HT-29 (cell line): ENCODE measurements around the gene ANKRD36B. TPM values are rescaled to one million over a fixed set of nuclear protein-coding genes. Genes with fewer than 3 reads are reported as not detected.
A peak's percentile ranks its signal among the peaks of the same experiment; 100 is the strongest.
"Not testable (repeated sequence)": the region's sequence is repeated elsewhere in the genome, so short reads cannot be mapped to it uniquely, and the experiment has no call there.

ENCODE experiments used
- DNase-seq: peaks from one replicate; pipeline ENCODE4 v3.0.0-alpha.2; 2015; ENCODE audit warnings: low spot score
- total RNA-seq: library from RNA; depleted of rRNA; stranded (reverse); fragments of >200 nt; shearing (Covaris generic); gene quantifications from 2 replicates; pipeline ENCODE4 v1.2.3, GENCODE V29; 2014; rRNA removed

ANKRD36B gene
- total RNA-seq = 6.7 and 8.6 TPM in 2 replicates

GRCh38 chr2:97589598-97590510 is at the start of gene ANKRD36B:
ANKRD36B (minus strand) TSS chr2:97589877; CDS start chr2:97589685, 192 bp downstream.
- peak; percentile 70 for DNase-seq

GRCh38 chr2:97626049-97626430 is 36.4 kb upstream of the ANKRD36B start:
- DNase-seq = not testable (repeated sequence)

- not testable (repeated sequence) for DNase-seq
These were observed 35.8 kb upstream of the ANKRD36B start for GRCh38 chr2:97625354-97626048.

- DNase-seq = not testable (repeated sequence)
These were observed 33.3 kb upstream of the ANKRD36B start for GRCh38 chr2:97622976-97623375.

- not testable (repeated sequence) for DNase-seq
These were observed 30.8 kb upstream of the ANKRD36B start for GRCh38 chr2:97620492-97620891.

GRCh38 chr2:97618939-97619827 is 29.5 kb upstream of the ANKRD36B start:
- DNase-seq = not testable (repeated sequence)

GRCh38 chr2:97617911-97618310 is 28.2 kb upstream of the ANKRD36B start:
- DNase-seq = no peak

GRCh38 chr2:97615746-97616145 is 26.1 kb upstream of the ANKRD36B start:
- DNase-seq = not testable (repeated sequence)

- DNase-seq = not testable (repeated sequence)
These were observed 22.2 kb upstream of the ANKRD36B start for GRCh38 chr2:97611895-97612294.

GRCh38 chr2:97608745-97609144 is 19.1 kb upstream of the ANKRD36B start:
- not testable (repeated sequence) for DNase-seq

- DNase-seq = not testable (repeated sequence)
These were observed 16.1 kb upstream of the ANKRD36B start for GRCh38 chr2:97605524-97606339.

GRCh38 chr2:97605109-97605508 is 15.4 kb upstream of the ANKRD36B start:
- DNase-seq = not testable (repeated sequence)

GRCh38 chr2:97601537-97601936 is 11.9 kb upstream of the ANKRD36B start:
- DNase-seq = not testable (repeated sequence)

- DNase-seq = not testable (repeated sequence)
These were observed 6.5 kb upstream of the ANKRD36B start for GRCh38 chr2:97596180-97596579.

- DNase-seq = not testable (repeated sequence)
These were observed 3.8 kb upstream of the ANKRD36B start for GRCh38 chr2:97593520-97593919.

- peak; percentile 92 for DNase-seq
These were observed 1.1 kb upstream of the ANKRD36B start for GRCh38 chr2:97590515-97591394.

- not testable (repeated sequence) for DNase-seq
These were observed 450 bp downstream of the ANKRD36B start for GRCh38 chr2:97589257-97589597.

- DNase-seq = not testable (repeated sequence)
These were observed 24.0 kb downstream of the ANKRD36B start for GRCh38 chr2:97565674-97566073.

GRCh38 chr2:97552406-97552805 is 37.3 kb downstream of the ANKRD36B start:
- DNase-seq = not testable (repeated sequence)
